HG02840 (cell line): Measurements from ENCODE around the gene TTLL6.

Experiments used
- ATAC-seq: cut with Tn5 transposase; IDR thresholded peaks from one replicate; pipeline ENCODE4 v1.9.1; 2021; ENCODE audit warnings: mild to moderate bottlenecking, moderate library complexity, moderate number of reproducible peaks; ENCODE audit not compliant: unreplicated experiment, low FRiP score

The TTLL6 gene

DNA sequence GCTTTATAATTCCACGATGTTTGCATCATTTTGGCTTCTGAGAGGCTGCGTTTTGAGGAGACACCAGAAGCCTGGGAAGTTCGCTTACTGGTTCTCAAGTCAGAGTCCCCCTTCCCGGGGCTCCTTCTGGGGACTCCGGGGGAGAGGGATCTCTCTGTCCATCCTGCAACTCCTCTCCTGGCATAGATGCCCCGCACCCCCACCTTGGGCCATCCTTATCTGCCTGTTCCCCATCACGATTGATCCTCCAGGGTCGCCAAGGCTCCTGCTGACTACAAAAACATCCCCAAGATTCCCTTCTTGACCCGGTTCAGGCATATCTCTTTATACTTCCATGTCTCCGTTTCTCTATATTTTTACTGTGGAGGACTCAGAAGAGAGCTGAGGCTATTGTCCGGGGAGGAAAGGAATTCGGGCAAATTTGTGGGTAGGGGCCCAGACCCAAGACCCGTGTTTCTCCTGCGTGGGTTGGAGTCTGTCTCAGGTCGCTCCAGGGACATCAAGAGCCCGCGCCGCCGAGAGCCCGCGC is 70.0 kb downstream of the TTLL6 start:
- no peak for ATAC-seq

DNA sequence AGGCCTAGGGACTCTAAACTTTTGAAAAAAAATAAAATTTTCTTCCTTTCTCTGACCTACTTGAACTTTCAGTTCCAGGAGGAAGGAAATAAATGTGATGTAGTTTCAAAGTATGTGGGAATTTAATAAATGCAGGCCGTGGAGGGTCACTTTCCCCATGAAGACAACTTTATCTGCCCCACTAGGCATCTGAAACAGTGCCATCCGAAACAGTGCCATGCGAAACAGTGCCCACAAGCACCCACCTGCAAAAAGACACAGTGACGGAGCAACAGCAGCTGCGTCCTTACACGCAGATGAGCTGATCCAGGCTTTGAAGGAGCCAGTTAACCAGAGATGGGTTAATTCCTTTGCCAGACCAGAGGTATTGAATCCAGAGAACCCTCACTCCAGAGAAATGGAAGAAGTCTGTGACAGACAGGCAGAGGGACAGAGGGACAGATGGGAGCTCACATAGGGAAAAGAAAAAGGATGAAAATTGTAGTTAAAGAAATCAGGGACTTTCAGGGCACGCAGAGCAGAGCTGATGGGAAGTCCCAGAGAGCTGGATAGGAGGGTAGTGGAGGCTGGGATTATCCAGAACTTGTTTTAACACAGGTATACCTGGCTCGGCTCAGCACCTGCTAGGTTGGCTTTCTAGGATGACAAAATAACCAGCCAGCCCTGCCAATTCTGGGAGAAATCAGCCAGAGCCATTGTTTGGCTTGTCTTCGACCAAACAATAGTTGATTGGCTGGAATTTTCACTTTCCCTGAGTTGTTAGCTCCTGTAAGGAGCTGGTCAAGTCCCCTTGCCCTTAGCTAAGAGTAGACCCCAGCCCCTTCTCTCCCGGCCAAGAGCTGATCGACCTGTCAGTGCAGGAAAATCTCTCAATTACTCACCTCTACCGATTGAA is 71.4 kb downstream of the TTLL6 start:
- no peak for ATAC-seq

DNA sequence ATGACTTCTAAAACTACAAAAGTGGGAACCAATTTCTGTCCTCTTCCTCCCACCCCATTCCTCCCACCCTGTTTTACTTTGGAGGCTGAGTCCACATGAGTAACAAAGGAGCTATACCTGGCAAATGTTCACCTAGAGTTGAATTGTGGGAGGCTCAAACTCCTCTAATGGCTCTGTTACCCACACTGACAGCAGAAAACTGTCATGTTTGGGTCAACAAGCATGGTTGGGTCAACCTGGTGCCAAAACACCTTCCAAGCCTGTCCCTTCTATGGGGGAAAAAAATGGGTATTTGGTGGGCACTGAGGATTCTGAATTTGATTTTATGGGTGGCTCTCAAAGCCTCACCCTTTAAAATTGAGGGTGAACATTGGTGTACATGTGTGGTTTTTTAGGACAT is 76.5 kb downstream of the TTLL6 start:
- ATAC-seq, result no peak

DNA sequence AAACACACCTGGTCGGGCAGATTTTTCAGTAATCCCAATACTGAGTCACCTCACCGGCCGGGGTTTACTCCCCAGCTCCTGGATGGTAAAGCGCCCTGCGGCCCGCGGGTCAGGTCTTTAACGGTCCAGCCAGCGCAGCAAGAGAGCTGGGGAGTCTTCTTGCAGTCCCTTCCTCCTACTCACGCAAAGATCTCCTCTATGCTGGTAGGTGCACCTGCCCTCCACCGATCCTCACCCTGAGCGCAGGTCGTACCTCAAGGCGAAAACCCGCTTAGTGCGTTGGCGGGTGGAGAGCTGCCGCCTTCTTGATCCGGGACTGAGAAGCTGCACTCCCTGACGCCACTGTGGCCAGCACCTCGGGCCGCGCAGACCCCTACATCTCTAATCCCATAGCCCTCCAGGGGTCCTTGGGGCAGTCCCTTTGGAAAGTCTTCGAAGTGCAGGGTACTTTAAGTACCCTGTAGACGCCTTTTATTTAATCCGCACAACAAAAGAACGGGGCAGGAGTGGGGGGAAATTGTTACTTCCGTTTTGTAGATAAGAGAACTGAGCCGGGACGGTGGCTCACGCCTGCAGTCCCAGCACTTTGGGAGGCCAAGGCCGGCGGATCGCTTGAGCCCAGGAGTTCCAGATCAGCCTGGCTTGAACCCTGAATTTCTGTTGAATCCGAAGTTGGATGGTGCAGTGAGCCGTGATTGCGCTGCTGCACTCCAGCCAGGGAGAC is 78.1 kb downstream of the TTLL6 start:
- ATAC-seq, result no peak

DNA sequence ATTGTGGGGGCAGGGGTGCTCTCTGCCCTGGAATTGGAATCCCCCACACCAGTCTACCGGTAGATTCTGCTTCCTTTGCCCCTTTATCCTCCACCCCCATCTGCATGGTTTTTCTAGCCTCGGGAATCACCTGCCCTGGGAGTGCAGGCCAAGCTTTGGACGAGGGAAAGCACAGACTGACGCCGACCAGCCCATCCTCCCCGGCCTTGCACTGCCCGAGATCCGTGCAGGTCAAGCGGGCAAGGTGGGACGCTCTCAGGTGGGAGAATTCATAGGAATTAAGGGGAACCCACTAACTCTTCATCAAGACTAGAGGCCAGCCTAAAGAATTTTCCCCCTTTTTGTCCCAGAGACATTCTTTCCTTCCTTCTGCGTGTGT is 78.6 kb downstream of the TTLL6 start:
- no peak for ATAC-seq

DNA sequence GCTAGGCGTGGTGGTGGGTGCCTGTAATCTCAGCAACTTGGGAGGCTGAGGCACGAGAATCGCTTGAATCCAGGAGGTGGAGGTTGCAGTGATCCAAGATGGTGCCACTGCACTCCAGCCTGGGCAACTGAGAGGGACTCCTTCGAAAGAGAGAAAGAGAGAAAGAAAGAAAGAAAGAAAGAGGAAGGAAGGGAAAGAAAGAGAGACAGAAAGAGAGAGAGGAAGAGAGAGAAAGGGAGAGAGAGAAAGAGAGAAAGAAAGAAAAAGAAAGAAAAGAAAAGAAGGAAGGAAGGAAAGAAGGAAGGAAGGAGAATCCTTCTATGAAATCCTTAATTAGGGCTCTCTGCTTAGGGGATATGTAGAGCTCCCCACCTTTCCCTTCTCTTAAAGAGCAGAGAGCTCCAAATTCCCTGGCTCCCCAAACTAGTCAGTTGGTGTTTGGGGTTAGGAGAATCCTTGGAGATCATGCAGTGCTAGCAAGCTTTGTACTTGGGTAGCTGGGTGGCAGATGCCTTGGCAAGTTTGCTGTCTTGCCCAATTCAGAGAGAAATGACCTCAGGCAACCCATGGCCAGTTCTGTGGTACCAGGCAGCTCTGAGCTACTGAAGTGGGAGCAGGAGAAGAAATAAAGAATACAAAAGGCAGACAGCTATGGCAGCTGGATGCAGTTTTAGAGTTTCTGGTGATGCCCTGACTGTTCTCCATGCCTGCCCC is 79.5 kb downstream of the TTLL6 start:
- ATAC-seq, result no peak

DNA sequence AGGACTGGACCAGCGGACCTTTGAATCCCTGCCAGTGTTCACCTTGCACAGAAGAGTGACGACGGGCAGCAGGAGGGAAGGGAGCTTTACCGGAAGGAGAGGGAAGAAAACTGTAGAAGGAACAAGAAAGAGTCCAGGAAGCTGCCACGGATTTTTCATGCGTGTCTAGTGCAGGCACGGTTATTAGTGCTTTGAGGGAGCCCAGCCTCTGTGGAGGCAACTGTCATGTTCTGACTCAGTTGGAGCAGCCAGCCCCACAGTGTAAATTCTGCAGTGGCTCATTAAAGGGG is 82.0 kb downstream of the TTLL6 start:
- no peak for ATAC-seq

DNA sequence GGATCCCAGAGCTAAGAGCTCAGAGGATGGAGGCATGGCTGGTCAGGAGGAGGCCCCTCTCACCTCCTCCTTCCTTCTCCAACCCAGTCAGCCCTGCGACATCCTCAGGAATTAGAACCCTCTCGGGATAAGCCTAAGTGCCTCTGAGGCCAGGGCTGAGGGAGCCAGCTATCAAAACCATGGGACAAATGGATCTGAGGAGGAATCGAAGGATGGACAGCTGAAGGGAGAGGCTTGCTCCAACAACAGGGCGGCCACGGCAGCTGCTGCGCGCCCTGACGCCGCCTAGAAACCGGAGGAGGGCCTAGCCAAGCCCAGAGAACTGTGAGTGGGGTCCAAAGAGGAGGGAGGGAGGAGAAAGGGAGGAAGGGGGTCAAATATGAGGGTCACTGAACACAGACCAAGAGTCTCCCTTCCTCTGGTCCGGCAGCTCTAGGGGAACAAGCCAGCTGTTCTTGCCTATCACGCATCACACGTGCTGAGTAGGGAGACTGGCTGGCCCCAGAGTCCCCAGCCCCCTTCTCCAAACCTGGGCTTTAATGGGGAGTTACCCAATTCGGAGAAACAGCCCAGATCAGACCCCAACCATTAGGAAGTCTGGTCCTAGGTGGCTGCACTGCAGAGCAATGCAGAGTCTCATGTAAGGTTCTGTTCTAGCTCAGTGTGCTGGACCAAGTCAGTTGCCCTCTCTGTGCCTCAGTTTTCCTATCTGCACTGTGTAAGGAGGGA is 82.5 kb downstream of the TTLL6 start:
- no peak for ATAC-seq

DNA sequence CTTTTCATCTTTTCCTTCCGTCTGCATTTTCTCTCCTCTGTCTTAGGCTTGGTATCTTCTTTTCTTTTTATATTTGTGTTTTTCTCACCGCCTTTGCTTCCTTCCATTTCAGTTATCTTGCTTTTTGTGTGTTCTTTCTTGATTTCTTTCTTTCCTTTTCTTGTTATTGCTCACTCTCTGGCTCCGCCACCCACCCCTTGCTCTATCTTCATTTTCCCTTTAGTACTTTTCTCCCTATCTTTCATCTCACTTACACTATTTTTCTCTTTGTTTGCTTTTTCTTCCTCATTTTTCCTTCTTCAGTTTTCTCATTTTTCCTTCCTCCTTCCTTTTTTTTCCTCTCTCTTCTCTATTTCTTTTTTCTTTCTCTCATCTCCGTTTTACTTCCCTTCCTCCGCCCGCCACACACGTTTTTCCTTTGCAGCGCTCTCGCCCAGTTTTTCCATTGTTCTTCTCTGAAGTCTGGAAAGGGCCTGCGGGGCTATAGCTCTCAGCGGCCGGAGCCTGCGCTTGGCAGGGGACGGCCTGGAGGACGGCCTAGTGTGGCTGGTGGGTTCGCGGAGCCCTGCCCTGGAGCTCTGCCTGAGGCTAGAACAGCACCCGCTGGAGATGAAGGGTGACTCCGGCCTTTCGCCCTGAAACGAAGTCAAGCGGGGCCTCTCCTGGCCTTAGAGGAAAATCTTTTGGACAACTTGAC is 83.2 kb downstream of the TTLL6 start:
- ATAC-seq, result no peak

DNA sequence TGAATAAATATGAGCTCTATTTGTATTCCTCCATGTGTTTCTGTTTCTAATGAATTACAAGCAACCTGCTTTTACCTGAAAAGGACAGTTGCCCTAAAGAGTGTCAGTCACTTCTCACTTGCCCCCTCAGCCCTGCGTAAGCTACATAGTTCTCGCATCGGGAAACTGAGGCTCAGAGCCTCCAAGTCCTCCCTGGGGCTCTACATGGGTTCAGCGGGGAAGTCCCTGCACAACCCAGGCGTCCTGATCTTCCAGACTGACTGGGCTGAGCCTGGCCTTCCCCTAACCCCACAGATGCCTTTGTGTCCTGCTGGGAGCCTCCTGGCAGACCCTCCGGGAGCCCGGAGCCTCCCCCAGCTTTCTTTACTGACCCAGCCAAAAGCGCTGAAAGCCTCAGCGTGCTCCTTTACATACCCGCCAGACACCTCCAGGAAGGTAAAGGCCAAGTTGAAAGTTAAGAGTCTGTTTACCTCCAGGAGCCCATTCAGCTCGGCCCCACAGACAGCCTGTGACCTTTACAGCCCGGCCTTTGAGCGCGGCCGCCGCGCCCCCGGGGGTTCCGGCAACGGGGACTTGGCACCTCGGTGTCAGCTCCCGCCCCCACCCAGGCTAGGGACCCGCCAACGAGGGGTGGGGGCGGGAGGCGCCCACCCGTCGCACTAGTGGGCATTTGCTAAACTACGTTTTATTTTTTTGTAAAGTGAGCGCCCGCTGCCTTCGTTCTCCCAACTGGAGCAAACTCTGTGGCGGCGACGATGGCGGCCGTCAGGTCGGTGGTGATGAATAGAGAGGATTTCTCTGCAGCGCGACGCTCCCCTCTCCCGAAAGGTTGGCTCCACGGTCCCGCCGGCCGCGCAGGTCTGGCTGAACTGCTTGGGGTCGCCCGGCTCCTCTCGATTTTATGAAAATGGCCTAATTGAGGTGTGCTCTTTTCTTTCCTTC is 84.1 kb downstream of the TTLL6 start:
- no peak for ATAC-seq

DNA sequence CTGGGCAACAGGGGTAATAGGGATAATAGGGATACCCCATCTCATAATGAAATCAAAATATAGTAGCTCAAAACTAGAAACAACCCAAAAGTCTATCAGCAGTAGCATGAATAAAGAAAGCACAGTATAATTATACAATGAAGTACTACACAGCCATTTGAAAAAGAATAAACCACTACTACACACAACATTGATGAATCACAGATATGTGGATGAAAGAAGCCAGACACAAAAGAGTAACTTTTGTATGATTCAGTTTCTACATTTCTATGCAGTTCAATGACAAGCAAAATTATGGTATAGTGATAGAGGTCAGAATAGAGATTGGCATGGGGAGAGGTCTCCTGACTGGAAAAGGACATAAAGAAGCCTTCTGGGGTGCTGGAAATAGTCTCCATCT is 85.7 kb downstream of the TTLL6 start:
- no peak for ATAC-seq

DNA sequence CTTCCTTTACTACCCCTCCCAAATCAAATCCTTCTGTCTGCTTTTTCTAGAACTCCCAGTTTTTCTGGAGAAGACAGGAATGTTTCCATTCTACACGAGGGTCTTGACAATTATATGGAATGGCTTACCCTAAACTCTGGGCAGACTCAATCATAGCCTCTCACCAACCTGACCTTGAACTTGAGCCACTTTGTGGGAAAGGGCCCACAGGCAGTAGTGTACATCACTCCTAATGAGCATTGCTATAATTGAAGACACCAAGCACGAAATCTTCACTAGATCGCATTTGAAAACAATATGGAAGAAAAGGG is 86.8 kb downstream of the TTLL6 start:
- no peak for ATAC-seq

DNA sequence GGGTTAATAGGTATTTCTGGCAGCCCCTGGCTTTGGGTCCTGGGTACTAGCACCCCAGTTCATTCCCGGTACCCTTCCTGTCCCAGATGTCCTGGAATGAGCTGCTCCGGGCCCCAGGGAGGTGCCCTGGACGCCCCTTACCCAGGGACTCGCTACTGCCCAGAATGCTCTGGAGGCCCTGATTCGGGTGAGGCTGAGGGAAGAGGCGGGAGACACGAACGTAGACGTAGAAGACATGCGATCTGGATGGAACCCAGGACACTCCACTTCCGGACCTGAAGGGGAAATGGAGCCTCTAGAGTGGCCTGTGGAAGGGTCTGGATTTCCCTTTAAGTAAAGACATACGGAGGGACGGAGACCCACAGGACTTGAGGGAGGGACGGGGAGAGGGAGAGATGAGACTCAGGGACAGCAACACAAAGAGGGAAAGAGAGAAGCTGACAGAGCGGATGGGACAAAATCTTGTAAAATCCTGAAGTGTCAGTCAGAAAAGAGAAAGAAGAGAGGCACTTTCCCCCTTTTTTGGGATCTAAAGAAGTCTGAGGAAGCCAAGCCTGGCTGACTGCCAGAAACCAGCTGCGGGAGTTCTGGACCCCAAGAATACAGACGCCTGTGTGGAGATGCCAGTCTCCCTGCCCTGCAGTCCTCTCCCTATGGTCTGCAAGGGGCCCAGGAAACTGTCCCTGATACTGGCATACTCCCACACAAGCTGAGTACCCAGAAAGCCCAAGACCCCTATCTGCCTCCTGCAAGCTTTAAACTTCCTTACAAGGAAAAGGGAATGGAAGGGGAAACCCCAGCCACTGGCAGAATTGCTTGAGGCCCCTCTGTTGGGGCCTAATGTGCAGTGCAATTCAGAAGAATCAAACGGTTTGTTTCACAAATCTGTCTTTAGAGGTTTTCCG is 87.4 kb downstream of the TTLL6 start:
- ATAC-seq, result no peak

DNA sequence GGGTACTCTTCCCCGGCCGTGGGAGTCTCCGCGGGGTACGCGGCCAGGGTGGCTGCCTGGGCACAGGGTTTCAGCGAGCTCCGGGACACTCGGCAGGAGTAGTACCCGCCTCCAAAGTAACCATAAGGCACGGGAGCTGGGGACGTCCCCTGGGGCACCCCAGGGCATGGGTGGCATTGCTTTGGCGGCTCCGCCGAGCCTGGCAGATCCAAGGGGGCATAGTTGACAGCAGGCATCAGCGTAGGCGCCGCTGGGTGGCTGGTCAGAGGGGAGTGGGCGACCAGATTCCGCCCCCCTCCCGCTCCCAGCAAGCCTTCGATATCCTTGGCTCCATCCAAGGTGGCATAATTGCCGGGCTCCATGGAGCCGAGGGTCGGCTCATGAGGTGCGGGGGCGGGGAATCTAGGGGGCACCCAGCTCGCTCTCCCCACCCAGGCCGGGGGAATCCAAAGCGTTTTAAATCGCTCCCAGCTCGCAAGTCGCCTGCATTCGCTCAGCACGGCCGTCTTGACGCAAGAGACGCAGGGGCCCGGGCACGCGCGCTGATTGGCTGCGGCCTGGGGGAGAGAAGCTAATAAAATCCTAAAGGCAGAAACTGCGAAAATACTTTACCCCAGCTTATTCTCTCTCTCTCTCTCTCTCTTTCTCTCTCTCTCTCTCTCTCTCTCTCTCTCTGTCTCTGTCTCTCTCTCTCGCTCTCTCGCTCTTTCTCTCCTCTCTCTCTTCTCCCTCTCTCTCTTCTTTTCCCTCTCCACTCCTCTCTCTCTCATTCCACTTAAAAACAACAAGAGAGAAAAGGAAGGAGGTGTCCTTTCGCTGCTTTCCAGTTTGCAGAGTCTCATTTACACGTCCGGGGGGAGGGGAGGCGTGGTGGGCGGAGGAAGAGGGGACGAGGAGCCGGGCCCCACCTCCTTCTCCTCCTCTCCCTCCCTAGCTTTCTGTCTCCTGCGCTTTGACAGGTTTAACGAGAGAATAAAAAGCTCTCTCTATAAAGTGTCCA is 88.5 kb downstream of the TTLL6 start, which contains the start of gene HOXB13:
Gene HOXB13 (minus strand): TSS at position 519 of the 1,000 bp plus-strand sequence. CDS start 157 bp downstream, at position 362.
- ATAC-seq, result no peak

DNA sequence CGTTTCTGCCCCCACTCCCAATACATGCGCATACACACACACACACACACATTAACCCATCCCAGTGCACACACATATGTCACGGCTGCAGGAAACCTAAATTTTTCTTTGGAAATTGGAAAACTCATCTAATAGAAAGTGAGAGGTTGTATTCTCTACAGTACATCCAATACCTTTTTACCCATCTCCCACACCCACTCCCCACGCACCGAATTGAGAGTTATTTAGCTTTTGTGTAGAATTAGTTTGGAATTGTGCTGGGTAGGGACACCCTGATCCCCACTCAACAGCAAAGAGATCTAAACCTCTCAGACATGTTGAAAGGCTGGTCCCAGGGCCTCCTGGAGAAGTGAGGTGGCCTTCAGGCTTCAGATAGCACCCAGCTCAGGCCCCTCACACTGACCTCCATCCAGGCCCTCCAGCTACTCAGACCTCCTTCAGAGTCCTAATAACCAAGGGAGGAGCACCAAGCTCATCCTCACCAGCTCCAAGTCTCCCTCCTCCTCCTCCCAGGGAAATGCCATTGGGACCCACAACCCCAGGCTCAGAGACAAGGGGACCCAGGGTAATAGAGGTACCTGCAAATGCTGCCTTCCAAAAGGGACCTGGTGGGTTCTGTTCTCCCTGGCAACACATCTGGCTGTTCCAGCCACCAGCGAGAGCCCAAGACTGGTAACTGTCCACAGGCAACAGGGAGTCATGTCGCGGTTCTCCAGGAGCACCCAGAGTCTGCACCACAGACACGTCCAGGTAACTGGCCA is 89.4 kb downstream of the TTLL6 start:
- ATAC-seq, result no peak

DNA sequence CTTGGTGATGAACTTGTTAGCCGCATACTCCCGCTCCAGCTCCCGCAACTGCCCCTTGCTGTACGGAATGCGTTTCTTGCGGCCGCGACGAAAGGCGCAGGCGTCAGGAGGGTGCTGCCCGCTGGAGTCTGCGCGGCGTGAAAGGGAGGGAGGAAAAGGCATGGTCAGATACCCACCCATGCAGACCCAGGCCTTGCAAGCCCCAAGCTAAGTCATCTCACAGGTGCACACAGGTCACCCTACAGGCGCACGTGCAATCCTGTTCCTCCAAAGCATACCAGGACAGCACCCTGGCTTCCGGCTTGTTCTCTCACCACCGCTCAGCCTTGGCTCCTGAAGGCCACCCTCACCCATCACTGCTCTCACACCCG is 90.1 kb downstream of the TTLL6 start:
- no peak for ATAC-seq
